ENCODE results near the gene ADIPOR2.
A peak's percentile ranks its signal among the peaks of the same experiment; 100 is the strongest.

The ADIPOR2 gene

GRCh38 chr12:1836854-1837421 is 146.1 kb downstream of the ADIPOR2 start:
- no peaks in the 10 kb centered on the region for H3K4me1 ChIP-seq (ENCODE audit: insufficient read depth, poor library complexity, severe bottlenecking)
- DNase-seq (ENCODE audit: low spot score): peak; percentile 68
- TF ChIP-seq CTCF (IDR thresholded peaks at IDR 0.05; ENCODE audit: poor library complexity, severe bottlenecking): no peak
- H3K27me3 ChIP-seq (ENCODE audit: insufficient read depth, poor library complexity, severe bottlenecking): peaks cover 22% of the 10 kb centered on the region
- no peaks in the 10 kb centered on the region for H3K9me3 ChIP-seq (ENCODE audit: severe bottlenecking)
- peak; percentile 38; the same call in 1 of the 3 replicates for ATAC-seq (ENCODE audit: low read depth)
- H3K4me3 ChIP-seq (ENCODE audit: severe bottlenecking): no peak overlapping the region
- no peak overlapping the region for H3K27ac ChIP-seq (ENCODE audit: poor library complexity, severe bottlenecking)
- no peaks in the 10 kb centered on the region for H3K36me3 ChIP-seq (ENCODE audit: low read depth)

- peaks cover 15% of the 10 kb centered on the region for H3K27me3 ChIP-seq (ENCODE audit: insufficient read depth, poor library complexity, severe bottlenecking)
- no peaks in the 10 kb centered on the region for H3K36me3 ChIP-seq (ENCODE audit: low read depth)
- TF ChIP-seq CTCF (IDR thresholded peaks at IDR 0.05; ENCODE audit: poor library complexity, severe bottlenecking): no peak
- no peak overlapping the region for H3K4me3 ChIP-seq (ENCODE audit: severe bottlenecking)
- no peaks in the 10 kb centered on the region for H3K9me3 ChIP-seq (ENCODE audit: severe bottlenecking)
- no peak overlapping the region for H3K27ac ChIP-seq (ENCODE audit: poor library complexity, severe bottlenecking)
- ATAC-seq (ENCODE audit: low read depth) (no peak), DNase-seq (ENCODE audit: low spot score) (peak; percentile 51)
- H3K4me1 ChIP-seq (ENCODE audit: insufficient read depth, poor library complexity, severe bottlenecking): no peaks in the 10 kb centered on the region
These were observed 146.8 kb downstream of the ADIPOR2 start for GRCh38 chr12:1837541-1838204.

All from RWPE2 (cell line).